Measurements from ENCODE around the gene RAB22A. TPM values are rescaled to one million over a fixed set of nuclear protein-coding genes. Genes with fewer than 3 reads are reported as not detected.
A peak's percentile ranks its signal among the peaks of the same experiment; 100 is the strongest.

RAB22A gene, protein sequence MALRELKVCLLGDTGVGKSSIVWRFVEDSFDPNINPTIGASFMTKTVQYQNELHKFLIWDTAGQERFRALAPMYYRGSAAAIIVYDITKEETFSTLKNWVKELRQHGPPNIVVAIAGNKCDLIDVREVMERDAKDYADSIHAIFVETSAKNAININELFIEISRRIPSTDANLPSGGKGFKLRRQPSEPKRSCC
- total RNA-seq: 7.0 TPM
- long read RNA-seq, full-length matches to known transcripts: 39 of 46 reads
- long read RNA-seq, partial matches to known transcripts: 0 of 46 reads
- long read RNA-seq, other reads (novel, unspliced or antisense): 7 of 46 reads

DNA sequence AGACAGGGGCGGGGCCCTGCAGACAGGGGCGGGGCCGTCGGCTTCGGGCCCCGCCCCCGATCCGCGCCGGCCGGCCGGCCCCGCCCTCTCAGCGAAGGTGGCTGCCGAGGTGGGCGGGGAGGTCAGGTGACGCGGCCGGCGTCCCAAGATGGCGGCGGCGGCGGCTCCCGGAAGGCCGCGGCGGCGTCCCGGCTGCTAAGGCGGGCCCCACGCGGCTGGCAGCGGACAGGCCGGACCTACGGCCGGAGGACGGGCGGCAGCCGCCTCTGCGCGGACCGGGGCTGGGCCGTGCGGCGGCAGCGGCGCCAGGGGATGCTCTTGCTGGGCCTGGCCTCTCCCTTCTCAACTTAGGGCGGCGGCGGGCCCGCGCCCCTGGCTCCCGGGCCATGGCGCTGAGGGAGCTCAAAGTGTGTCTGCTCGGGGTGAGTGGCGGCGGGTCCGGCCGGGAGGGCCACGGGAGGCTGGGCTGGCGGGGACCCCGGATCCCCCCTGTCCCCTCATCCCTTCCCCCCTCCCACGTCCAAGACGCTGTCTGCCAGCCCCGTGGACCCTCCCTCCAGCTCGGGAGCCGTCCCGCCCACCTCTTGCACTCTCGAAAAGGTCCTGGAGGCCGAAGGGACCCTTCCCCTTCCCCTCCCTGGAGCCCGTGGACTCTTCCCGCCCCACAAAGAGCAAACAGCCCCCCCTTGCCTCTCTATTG, at the start of gene RAB22A:
Gene RAB22A (plus strand): TSS at position 125 of the 700 bp plus-strand sequence. CDS start 262 bp downstream, at position 387.
- ATAC-seq (peak; percentile 93), DNase-seq (peak; percentile 92)
- intact Hi-C loops (cut with micrococcal nuclease): no loop called here

DNA sequence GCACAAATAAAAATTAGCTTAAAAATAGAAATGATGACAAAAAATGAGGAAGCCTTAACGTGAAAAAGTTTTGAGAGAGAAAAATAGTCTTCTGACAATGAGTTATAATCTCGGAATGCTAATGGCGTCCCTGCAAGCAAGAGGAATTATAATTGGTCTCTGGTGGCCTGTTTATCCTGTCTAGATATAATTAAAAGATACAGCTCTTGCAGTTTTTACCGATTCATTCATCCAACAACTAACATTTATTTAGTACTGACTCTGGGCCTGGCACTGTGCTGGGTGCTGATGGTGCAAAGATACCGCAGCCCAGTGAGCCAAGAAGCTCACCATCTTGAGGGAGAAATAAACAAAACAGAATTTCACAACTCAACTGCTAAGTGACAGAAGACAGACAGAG, 49.5 kb upstream of the RAB22A start:
- ATAC-seq (no peak), DNase-seq (no peak)
- intact Hi-C loops (cut with micrococcal nuclease): no loop called here

DNA sequence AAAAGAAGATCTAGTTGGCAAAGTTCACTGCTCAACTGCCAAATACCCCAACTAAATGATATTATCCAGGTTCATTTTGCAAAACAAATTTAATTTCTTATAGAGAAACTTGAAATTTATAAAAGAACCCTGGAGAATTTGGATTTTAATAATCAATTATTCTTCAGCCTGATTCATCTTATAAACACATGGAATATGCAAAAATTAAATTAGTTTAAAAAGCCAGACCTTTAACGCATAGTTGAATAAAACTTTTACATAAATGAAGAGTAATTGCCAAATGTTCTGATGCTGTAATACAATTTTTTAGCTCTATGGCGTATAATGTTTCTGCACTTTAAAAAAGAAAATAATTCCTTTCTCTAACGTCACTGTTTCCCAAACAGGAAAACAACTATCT, 47.9 kb upstream of the RAB22A start:
- DNase-seq (no peak), ATAC-seq (no peak)
- intact Hi-C loops (cut with micrococcal nuclease): no loop called here

DNA sequence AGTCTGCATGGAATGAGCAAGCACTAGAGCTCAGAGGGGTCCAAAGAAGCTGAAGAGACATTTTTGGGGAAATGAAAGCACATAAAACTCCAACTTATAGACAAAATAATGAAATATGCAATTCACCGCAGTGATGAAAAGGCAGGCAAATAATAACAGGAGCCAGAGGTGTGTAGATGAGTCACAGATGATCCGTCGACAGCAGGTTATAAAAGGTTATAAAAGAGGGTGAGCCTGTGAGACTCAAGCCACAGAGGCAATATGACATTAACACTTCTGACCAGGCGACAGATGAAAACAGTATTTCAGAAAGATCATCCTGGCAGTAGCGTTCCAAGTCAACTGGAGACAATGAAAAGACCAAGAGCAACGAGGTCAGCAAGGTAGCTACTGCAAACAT, 45.2 kb upstream of the RAB22A start:
- no peak for ATAC-seq
- intact Hi-C loops (cut with micrococcal nuclease): no loop called here
- no peak for DNase-seq

DNA sequence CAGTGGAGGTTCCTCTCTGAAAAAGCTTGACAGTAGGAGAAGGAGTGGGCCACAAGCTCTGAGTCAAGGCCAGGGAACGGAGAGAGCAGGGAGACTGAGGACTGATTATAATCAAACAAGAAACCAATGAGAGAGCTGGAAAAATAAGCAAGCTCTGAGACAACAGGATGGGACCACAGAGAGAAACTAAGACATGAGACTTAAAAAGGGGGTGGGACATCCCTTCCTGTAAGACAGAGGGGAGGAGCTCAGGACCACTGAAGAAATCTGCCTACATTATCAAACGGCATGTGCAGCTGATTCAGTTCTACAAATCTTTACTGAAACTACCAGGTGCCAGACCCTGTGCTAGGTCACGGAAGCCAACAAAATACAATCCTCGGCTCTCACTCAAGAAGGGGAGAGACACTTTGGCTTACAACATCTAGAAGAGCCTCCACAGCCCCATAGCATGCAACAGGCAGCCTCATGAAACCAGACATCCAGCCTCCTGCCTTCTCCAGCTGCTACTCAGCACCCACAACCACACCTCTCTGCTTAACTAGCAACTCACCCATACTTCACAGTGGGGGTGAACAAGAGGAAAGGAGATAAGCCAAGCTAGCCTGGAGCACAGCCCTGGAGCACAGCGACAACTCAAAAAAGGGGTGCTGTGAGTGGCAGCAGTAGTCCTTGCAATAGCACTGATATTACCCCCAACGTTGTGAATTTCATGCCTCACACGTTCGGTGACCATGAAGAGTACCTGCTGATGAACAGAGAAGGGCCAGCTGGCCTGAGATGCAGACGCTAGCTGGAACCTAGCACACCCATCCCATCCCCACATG, 41.9 kb upstream of the RAB22A start:
- intact Hi-C loops (cut with micrococcal nuclease): no loop called here
- ATAC-seq (no peak), DNase-seq (no peak)

DNA sequence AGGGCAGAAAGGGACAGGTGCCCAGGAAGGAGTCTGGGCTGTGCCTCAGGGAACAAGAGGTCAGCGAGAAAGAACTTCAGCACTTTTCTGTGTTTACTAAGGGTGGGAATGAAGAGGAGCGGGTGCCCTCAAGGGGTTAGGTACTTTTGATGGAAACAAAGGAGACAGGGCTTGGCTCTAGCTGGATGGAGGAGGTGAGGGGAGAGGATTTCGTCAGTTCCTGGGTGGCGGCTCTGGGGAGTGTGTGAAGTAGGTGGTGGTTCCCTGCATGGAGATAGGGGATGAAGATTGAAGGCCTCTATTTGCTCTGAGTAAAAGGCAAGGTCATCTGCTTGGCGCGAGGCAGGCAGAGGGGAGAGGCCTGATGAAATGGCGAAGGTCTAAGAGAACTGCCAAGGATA, 41.1 kb upstream of the RAB22A start:
- intact Hi-C loops (cut with micrococcal nuclease): no loop called here
- no peak for DNase-seq
- no peak for ATAC-seq

DNA sequence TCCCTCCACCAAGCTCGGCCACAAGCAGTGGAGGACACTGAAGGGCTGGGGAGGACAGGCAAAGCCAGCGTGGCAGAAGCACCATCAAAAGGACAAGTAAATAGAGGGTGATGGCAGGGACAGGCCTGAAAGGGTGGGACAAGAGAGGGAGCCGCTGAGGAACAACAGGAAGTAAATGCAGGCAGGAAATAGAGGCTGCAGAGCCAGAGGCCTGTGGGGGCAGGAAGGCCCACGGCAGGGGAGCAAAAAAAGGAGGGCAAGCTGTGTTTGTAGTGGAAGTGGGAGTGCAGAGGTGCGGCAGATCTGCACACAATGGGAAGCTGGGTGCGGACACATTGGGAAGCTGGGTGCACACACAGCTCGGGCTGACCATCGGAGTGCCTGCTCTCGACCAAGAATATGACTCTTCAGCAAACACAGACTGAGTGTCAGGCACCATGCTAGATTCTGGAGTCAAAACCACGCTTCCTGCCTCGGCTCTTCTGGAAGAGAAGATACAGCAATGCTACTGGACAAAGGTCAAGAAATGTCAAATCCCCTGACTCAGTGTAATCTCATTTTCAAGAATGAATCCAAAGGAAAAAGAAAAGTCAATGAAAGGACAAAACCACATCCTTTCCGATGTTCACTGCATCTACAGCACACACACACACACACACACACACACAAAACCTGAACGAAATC, 40.4 kb upstream of the RAB22A start:
- no peak for ATAC-seq
- no peak for DNase-seq
- intact Hi-C loops (cut with micrococcal nuclease): no loop called here

DNA sequence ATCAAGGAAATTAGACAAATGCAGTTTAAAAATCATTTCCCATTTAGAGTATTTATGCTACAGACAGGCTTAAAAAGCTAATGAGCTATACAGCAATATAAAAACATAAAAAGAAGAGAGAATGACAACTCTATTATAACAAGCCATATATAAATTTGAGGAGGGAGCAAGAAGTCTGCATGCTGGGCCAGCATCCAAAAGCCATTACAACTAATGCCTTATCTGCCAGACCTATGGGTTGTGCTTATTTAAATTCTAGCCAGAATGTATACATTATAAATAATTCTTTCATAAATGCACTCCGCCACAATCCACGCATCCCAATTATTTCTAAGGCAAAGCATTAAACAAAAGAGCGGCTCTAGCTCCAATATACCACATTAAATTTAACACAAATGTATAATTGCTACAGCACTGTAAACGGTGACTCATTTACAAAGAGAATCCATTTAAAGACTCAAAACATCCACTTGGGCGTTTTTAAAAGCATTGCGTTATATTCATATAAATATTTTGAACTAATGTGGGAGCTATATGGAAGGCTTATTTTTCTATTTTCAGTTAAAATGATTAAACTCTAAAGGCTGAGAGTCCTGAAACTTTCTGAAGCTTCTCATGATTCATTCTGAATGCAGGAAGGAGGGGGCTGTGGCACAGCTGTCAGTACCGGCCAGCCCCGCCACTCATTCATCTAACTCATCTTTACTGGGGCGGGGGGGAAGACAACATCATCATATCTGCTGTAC, 37.7 kb upstream of the RAB22A start:
- intact Hi-C loops (cut with micrococcal nuclease): no loop called here
- DNase-seq: no peak
- ATAC-seq: no peak

DNA sequence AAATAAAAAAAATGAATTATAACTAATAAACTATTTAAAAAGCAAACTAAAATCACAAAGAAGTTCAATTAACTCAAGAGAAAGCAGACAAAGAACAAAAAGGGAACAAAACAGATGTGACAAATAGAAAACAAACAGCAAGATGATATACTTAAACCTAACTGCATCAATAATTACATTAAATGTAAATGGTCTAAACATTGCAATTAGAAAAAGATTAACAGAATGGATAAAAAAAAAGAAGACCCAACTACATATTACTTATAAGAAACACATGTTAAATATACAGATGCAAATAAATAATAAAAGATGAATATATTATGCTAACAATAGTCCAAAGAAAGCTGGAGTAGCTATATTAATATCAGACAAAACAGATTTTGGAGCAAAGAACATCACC, 35.1 kb upstream of the RAB22A start:
- no peak for DNase-seq
- intact Hi-C loops (cut with micrococcal nuclease): no loop called here
- no peak for ATAC-seq

DNA sequence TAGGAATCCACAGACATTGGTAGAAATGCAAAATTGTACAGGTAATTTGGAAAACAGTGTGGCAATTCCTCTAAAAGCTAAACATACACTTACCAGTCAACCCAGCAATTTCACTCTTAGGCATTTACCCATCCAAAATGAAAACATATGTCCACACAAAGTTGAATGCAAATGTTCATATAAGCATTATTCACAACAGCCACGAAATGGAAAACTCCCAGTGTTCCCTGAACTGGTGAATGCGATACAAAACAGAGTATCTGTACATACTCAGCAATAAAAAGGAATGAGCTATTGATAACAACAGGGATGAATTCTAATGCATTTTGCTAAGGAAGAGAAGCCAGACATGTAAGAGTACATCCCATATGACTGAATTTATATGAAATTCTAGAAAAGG, 32.4 kb upstream of the RAB22A start:
- intact Hi-C loops (cut with micrococcal nuclease): no loop called here
- DNase-seq (no peak), ATAC-seq (no peak)

DNA sequence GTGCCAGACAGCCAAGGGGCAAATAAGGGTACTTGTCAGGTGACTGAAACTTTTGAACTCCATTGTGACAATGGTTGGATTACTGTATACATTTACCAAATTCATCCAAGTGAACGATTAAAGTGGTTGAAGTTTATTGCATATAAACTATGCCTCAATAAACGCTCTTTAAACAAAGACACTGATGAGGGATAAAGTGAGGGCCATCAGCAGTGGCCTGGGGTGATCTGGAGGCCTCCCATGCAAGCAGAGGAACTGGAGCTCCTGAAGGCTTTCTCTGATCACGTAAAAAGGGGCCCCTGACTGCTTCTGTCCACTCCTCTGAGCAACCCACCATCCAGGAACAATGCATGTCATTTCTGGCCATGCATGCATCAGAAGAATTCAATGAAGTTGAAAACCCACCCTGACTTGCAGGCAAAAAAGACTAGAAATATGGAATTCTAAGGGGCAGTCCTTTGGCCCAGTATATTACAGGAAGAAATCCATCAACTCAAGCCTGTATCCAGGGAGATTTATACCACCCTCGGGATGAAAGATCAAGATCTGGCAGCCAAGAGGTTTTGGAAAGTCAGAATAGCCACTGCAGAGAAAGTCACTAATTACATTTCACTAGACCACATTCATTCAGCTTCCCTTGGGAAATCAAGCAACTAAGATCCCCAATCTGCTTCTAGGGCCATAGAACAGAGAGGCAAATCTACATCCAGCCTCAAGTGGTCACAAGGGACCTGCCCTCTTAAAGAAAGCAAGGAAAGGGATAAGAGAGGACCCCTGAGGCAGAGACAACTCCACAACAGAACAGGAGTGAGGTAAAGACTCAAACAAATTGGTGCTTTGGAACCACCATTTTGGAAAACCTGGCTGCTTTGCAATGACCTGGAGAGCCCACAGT, 31.7 kb upstream of the RAB22A start:
- intact Hi-C loops (cut with micrococcal nuclease): no loop called here
- DNase-seq: no peak
- ATAC-seq: no peak

DNA sequence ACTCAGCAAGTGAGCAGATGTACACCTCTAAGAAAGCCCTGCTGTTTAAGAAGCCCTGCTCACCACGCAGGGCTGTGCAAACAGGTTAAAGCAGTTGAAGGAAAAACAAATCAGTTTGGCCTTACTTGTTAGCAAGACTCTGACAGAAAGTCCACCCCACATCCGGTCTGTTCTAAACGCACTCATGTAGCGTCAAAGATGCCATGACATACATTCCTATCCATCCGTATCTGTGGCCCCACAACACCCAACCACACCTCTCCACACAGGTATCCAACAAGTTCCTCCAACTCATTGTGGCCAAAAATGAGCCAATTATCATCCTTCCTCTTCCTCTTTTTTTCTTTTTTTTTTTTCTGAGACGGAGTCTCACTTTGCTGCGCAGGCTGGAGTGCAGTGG, 22.8 kb upstream of the RAB22A start:
- intact Hi-C loops (cut with micrococcal nuclease): no loop called here
- DNase-seq: no peak
- ATAC-seq: no peak

DNA sequence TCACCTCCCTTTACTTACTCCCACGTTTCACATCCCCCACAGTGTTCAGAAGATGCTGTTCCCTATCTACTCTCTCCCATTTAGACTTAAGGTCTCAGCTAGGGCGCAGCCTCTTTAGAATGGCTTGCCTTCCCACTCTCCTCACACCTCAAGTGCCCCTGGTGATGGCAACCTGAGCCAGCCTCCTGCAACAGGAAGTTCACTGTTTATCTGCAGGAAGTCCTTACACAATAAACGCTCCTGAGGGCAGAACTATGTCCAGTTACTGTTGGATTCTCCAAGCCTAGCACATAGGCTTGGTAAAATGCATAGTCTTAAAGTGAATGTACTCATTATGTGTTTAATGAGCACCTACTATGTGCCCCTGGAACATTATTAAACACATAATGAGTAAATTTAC, 21.9 kb upstream of the RAB22A start:
- intact Hi-C loops (cut with micrococcal nuclease): no loop called here
- no peak for DNase-seq
- ATAC-seq: no peak

DNA sequence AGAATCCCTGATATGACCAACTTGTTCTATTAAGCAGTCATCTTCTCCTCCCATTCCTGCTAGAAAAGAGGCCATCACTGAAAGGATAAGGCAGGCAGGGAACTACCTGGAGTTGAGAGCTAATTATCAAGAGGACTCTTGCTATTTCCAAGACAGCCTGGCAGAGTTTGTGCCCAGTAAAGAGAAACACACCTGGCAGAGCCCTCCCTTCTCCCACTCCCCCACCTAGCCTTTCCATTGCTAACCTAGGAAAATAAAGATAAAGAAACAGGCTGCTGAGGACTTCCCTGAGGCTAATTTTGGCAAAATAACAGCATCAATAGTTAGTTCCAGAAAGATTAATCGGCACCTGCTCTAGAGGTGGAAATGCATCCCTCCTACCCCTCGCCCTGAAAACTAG, 20.4 kb upstream of the RAB22A start:
- ATAC-seq: no peak
- no peak for DNase-seq
- intact Hi-C loops (cut with micrococcal nuclease): no loop called here

DNA sequence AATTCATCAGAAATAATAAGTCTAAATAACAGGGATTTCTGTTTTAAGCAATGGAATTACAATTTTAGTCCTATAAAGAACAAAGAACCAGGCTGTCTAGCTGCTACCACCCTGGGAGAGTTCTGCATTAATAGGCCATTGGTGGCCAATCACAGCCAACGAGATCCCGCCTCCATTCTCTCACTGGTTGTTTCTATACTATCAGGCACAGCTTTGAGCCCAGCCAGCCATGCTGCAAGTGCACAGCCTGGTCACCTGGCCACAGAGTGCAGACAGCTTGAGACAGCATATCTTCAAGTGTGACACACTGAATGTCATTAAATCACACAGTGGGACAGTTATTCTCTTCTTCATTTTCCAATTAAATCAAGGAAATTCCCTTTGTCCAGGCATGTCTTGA, 16.1 kb upstream of the RAB22A start:
- ATAC-seq (peak; percentile 88), DNase-seq (peak; percentile 40)
- intact Hi-C loops (cut with micrococcal nuclease): no loop called here

DNA sequence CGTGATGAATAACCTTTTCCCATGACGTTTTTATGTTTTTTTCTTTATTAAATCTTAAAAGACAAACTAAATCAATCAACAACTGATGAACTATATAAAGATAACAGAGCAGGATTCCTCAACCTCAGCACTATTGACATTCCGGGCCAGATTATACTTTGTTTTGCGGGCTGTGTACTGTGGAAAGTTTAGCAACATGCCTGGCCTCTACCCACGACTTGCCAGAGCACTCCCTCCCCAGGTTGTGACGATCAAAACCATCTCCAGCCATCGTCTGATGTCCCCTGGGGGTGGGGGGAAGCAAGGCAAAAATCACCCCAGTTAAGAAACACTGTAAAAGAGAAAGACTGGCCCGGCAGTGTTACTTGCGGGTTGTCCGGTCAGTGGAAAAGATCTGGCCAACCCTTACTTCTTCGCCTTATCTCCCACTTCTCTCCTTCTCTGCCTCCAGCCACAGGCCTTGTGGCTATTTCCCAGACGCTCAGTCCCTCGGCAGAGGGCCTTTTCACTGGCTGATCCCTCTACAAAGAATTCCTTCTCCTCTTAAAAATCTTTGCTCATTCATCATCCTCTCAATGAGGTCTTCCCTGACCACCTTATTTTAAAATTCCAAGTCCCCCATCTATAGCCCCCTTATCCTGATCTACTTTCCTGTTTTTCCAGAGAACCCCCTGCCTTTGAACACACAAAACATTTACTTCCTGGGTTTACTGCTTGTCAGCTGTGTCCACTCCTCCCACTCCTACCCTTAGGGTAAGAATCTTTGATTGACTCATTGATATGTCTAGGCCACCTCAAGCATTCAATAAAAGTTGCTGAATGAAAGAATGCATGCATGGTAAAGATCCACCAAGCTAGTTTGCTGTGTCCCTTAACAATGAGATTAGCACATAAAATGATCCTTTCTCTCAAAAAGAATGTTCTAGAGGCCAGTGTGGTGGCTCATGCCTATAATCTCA, 14.7 kb upstream of the RAB22A start:
- DNase-seq (no peak), ATAC-seq (no peak)
- intact Hi-C loops (cut with micrococcal nuclease): no loop called here

Data from left ventricle myocardium superior (tissue), 1 donor.